Neural progenitor cell (in vitro differentiated cells): ENCODE results near the gene MUC5AC.

ENCODE experiments used
- EZH2 ChIP-seq: fragments of 200-600 bp; sonication (generic); IDR thresholded peaks from 2 replicates; pipeline ENCODE4 v1.6.1; 2017; ENCODE audit warnings: antibody characterized with exemption, mild to moderate bottlenecking, moderate library complexity
- TF ChIP-seq, protein P1 (sequence below): fragments of 200-600 bp; sonication (generic); IDR thresholded peaks from 2 replicates; pipeline ENCODE4 v1.5.1; 2017; ENCODE audit warnings: antibody characterized with exemption, mild to moderate bottlenecking

DNA sequence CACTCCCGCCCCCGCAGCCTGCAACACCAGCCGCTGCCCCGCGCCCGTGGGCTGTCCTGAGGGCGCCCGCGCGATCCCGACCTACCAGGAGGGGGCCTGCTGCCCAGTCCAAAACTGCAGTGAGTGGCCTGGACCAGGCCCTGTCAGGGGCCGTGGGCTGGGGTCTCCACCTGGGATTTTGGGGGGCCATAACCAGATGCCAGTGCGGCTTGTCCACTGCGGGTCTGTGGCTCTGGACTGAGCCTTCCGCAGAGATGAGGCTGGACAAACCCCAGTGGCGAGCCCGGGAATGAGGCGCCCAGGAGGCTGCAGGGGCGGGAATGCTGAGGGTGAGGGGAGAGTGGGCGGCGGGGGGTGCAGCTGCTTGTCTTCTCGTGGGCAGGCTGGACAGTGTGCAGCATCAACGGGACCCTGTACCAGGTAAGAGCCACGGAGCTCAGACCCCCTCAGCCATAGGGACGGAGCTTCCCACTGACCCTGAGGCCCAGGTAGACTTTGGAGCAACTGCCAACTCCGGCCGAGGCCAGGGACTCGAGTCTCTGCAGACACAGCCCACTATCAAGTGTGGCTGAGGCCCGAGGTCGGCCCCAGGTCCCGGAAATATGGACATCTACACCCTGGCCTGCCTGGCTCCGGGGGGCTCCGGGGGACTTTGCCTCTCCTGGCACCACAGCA is 40.3 kb downstream of the MUC5AC start:
- TF ChIP-seq, protein P1, sequence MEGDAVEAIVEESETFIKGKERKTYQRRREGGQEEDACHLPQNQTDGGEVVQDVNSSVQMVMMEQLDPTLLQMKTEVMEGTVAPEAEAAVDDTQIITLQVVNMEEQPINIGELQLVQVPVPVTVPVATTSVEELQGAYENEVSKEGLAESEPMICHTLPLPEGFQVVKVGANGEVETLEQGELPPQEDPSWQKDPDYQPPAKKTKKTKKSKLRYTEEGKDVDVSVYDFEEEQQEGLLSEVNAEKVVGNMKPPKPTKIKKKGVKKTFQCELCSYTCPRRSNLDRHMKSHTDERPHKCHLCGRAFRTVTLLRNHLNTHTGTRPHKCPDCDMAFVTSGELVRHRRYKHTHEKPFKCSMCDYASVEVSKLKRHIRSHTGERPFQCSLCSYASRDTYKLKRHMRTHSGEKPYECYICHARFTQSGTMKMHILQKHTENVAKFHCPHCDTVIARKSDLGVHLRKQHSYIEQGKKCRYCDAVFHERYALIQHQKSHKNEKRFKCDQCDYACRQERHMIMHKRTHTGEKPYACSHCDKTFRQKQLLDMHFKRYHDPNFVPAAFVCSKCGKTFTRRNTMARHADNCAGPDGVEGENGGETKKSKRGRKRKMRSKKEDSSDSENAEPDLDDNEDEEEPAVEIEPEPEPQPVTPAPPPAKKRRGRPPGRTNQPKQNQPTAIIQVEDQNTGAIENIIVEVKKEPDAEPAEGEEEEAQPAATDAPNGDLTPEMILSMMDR: peak; percentile 36
- TF ChIP-seq EZH2: no peak
